ENCODE data around the gene IPCEF1.
"Not testable (repeated sequence)": the region's sequence is repeated elsewhere in the genome, so short reads cannot be mapped to it uniquely, and the experiment has no call there.

IPCEF1 gene

DNA sequence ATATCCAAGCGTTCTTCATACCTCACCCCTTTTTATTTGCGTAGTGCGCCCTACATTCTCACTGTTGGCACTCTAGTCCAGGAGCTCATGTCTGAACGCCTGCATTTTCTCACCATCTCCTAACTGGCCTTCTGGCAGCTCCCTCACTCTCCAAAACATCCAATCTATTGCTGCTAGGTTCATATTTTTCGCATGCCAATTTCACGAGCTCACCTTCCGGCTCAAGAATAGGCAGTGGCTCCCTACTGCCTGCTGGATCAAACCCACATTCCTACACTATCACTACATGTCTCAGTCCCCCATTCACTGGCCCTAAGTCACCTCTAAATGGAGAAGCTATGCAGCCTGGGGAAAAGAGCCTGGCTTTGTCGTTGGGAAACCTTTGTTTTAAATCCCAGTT lies 115.0 kb downstream of the IPCEF1 start:
- TF ChIP-seq TCF4 (CRISPR knock-in tag; IDR thresholded peaks at IDR 0.05; ENCODE audit: borderline replicate concordance) (no peak), ZC3H10 (CRISPR knock-in tag; IDR thresholded peaks at IDR 0.05) (no peak), ZFP30 (CRISPR knock-in tag; IDR thresholded peaks at IDR 0.05) (no peak), TSHZ2 (CRISPR knock-in tag; IDR thresholded peaks at IDR 0.05) (no peak), PPARA (CRISPR knock-in tag; IDR thresholded peaks at IDR 0.05; ENCODE audit: borderline replicate concordance) (no peak), RARB (CRISPR knock-in tag; IDR thresholded peaks at IDR 0.05) (no peak), SNAI2 (CRISPR knock-in tag; IDR thresholded peaks at IDR 0.05) (no peak), GLIS3 (CRISPR knock-in tag; IDR thresholded peaks at IDR 0.05) (no peak), ESRRG (CRISPR knock-in tag; IDR thresholded peaks at IDR 0.05) (no peak)
- TF ChIP-seq, protein P1, sequence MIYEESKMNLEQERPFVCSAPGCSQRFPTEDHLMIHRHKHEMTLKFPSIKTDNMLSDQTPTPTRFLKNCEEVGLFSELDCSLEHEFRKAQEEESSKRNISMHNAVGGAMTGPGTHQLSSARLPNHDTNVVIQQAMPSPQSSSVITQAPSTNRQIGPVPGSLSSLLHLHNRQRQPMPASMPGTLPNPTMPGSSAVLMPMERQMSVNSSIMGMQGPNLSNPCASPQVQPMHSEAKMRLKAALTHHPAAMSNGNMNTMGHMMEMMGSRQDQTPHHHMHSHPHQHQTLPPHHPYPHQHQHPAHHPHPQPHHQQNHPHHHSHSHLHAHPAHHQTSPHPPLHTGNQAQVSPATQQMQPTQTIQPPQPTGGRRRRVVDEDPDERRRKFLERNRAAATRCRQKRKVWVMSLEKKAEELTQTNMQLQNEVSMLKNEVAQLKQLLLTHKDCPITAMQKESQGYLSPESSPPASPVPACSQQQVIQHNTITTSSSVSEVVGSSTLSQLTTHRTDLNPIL (CRISPR knock-in tag; IDR thresholded peaks at IDR 0.05; ENCODE audit: low read depth), result no peak
- TF ChIP-seq, protein P2, sequence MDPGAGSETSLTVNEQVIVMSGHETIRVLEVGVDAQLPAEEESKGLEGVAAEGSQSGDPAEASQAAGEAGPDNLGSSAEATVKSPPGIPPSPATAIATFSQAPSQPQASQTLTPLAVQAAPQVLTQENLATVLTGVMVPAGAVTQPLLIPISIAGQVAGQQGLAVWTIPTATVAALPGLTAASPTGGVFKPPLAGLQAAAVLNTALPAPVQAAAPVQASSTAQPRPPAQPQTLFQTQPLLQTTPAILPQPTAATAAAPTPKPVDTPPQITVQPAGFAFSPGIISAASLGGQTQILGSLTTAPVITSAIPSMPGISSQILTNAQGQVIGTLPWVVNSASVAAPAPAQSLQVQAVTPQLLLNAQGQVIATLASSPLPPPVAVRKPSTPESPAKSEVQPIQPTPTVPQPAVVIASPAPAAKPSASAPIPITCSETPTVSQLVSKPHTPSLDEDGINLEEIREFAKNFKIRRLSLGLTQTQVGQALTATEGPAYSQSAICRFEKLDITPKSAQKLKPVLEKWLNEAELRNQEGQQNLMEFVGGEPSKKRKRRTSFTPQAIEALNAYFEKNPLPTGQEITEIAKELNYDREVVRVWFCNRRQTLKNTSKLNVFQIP (CRISPR knock-in tag; IDR thresholded peaks at IDR 0.05; ENCODE audit: borderline replicate concordance, low read depth), result no peak
- ATAC-seq, result no peak

DNA sequence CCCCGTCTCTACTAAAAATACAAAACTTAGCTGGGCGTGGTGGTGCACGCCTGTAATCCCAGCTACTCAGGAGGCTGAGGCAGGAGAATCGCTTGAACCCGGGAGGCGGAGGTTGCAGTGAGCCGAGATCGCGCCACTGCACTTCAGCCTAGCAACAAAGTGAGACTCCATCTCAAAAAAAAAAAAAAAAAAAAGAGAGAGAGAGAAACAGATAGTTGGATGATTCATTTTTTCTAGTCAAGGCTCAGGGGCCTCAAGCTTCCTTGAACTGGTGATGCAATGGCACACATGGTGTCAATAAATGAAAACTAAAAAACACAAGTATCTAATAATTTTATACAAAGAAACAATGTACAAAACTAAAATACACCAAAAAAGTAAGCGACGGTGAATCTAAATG lies 115.5 kb downstream of the IPCEF1 start:
- not testable (repeated sequence) for ATAC-seq

GRCh38 chr6:154239392-154239791 lies 117.2 kb downstream of the IPCEF1 start:
- ATAC-seq, result no peak
- no peak for TF ChIP-seq RARB (CRISPR knock-in tag; IDR thresholded peaks at IDR 0.05)
- no peak for TF ChIP-seq PATZ1 (CRISPR knock-in tag; IDR thresholded peaks at IDR 0.05; ENCODE audit: borderline replicate concordance)
- no peak for TF ChIP-seq SNAI2 (CRISPR knock-in tag; IDR thresholded peaks at IDR 0.05)
- no peak for TF ChIP-seq ZFP3 (CRISPR knock-in tag; IDR thresholded peaks at IDR 0.05)
- TF ChIP-seq, protein P1 (CRISPR knock-in tag; IDR thresholded peaks at IDR 0.05; ENCODE audit: low read depth), result no peak
- no peak for TF ChIP-seq ZNF70 (CRISPR knock-in tag; IDR thresholded peaks at IDR 0.05)
- no peak for TF ChIP-seq PPARA (CRISPR knock-in tag; IDR thresholded peaks at IDR 0.05; ENCODE audit: borderline replicate concordance)

GRCh38 chr6:154238831-154239230 lies 117.8 kb downstream of the IPCEF1 start:
- ATAC-seq, result no peak
- TF ChIP-seq TOX (CRISPR knock-in tag; IDR thresholded peaks at IDR 0.05; ENCODE audit: borderline replicate concordance) (no peak), ZC3H10 (CRISPR knock-in tag; IDR thresholded peaks at IDR 0.05) (no peak), TSHZ2 (CRISPR knock-in tag; IDR thresholded peaks at IDR 0.05) (no peak), SNAI2 (CRISPR knock-in tag; IDR thresholded peaks at IDR 0.05) (no peak), ARNTL (CRISPR knock-in tag; IDR thresholded peaks at IDR 0.05; ENCODE audit: borderline replicate concordance, low read depth) (no peak), ISL1 (CRISPR knock-in tag; IDR thresholded peaks at IDR 0.05) (no peak), CSDC2 (CRISPR knock-in tag; IDR thresholded peaks at IDR 0.05) (no peak), TCF4 (CRISPR knock-in tag; IDR thresholded peaks at IDR 0.05; ENCODE audit: borderline replicate concordance) (no peak), GLIS3 (CRISPR knock-in tag; IDR thresholded peaks at IDR 0.05) (no peak), OSR1 (CRISPR knock-in tag; IDR thresholded peaks at IDR 0.05) (no peak)
- TF ChIP-seq, protein P1 (CRISPR knock-in tag; IDR thresholded peaks at IDR 0.05; ENCODE audit: low read depth), result no peak
